ENCODE results near the gene SH3TC1.

SH3TC1 gene

DNA sequence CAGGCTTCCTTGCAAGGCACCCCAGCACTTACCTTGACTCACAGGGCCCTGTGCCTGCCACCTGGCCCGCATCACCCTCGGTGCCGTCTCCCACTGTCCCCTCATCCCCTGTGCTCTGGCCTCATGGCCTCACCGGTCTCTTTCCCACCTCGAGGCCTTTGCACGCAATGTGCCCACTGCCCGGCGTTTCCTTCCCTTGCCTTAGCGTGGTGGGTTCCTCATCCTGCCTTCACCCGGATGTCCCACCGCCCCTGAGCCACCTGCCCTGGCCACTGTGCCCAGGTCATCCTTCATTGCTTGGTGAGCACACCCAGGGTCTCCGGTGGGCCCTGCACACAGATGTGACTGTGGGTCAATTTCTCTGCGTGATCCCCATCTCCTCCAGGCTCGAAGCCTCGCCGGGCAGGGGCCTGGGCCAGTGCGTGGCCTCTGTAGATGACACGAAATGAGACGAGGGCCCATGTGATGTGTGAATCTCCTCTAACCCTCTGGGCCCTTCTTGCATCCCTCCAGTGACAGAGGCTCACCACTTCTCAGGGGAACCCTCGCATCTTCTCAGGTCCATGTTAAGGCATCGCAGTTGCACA is 75.1 kb downstream of the SH3TC1 start:
- Histone ChIP-seq H3K27ac (no peak overlapping the region), H3K36me3 (replicated peaks) (no peaks in the 10 kb centered on the region), H3K27me3 (replicated peaks) (peaks cover 6% of the 10 kb centered on the region), H3K4me3 (ENCODE audit: low read depth, low read length) (no peak overlapping the region)
- in situ Hi-C loops (cut with HindIII; ENCODE audit: low pct_ligation_motif_present, low sequenced_read_pairs), result loop anchor here (25.0 kb wide), 1 partner anchor 138 kb away; no protein-coding TSS in a partner anchor
- TF ChIP-seq, protein P1, sequence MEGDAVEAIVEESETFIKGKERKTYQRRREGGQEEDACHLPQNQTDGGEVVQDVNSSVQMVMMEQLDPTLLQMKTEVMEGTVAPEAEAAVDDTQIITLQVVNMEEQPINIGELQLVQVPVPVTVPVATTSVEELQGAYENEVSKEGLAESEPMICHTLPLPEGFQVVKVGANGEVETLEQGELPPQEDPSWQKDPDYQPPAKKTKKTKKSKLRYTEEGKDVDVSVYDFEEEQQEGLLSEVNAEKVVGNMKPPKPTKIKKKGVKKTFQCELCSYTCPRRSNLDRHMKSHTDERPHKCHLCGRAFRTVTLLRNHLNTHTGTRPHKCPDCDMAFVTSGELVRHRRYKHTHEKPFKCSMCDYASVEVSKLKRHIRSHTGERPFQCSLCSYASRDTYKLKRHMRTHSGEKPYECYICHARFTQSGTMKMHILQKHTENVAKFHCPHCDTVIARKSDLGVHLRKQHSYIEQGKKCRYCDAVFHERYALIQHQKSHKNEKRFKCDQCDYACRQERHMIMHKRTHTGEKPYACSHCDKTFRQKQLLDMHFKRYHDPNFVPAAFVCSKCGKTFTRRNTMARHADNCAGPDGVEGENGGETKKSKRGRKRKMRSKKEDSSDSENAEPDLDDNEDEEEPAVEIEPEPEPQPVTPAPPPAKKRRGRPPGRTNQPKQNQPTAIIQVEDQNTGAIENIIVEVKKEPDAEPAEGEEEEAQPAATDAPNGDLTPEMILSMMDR (IDR thresholded peaks at IDR 0.05; ENCODE audit: low read depth, low read length, missing control alignments), result no peak
- DNase-seq, result no peak

DNA sequence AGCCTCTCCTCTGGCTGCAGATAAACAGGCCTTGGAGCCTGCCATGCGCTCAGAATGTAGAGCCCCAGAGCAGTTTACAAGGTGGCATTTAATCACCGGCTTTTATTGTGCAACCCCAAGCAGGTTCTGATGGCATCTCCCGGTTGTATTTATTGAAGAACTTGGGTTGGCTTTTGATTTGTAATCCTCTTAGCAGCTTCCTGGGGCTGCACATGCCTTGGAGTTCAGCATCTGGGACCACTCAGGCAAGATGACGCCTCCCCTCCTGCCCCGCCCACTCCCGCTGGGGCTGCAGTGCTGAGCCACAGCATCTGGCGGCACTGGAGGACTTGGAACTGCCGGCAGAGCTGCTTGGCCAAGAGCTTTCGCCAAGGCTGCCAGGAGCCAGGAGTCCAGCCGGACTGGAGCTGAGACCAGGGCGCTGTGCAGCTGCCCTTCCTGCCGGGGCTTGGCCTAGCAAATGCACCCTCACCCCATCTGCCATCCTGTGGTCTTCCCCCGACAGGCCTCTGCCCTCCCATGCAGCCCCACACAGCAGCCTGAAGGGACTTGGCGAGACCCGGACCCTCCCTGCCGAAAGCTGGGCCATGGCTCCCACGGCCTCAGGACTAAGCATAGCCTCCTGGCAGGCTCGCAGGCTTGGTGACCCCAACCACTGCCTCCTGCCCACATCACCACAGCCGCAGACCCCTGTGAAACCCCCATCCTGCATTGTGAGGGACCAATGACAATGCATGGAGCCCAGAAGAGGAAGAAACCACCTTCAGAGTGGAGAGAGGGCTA is 75.9 kb downstream of the SH3TC1 start:
- in situ Hi-C loops (cut with HindIII; ENCODE audit: low pct_ligation_motif_present, low sequenced_read_pairs), result loop anchor here (25.0 kb wide), 1 partner anchor 137 kb away; no protein-coding TSS in a partner anchor
- H3K4me3 ChIP-seq (ENCODE audit: low read depth, low read length), result no peak overlapping the region
- TF ChIP-seq, protein P1 (IDR thresholded peaks at IDR 0.05; ENCODE audit: low read depth, low read length, missing control alignments), result peak; percentile 69
- DNase-seq, result peak; percentile 67
- no peaks in the 10 kb centered on the region for H3K36me3 ChIP-seq (replicated peaks)
- H3K27ac ChIP-seq, result no peak overlapping the region
- H3K27me3 ChIP-seq (replicated peaks), result peaks cover 6% of the 10 kb centered on the region

DNA sequence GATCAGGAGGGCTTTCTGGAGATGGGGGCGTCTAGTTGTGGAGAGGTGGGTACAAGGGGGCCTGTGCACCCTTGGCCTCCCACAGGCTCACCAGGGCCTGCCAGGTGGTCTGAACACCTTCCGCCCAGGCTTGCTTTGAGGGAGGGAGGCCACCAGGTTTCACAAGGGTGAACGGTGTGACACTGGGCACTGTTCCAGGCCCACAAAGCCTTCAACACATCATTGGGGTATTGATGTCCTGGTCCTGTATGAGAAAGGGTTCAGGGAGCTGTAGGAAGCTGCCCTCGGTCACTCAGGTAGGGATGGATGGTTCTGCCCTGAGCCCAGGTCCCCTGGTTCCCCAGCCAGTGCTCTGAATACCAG is 76.4 kb downstream of the SH3TC1 start:
- DNase-seq, result no peak
- no peaks in the 10 kb centered on the region for H3K36me3 ChIP-seq (replicated peaks)
- H3K27me3 ChIP-seq (replicated peaks), result peaks cover under 1% of the 10 kb centered on the region
- no peak overlapping the region for H3K4me3 ChIP-seq (ENCODE audit: low read depth, low read length)
- H3K27ac ChIP-seq, result no peak overlapping the region
- TF ChIP-seq, protein P1 (IDR thresholded peaks at IDR 0.05; ENCODE audit: low read depth, low read length, missing control alignments), result no peak
- in situ Hi-C loops (cut with HindIII; ENCODE audit: low pct_ligation_motif_present, low sequenced_read_pairs), result no loop called here

DNA sequence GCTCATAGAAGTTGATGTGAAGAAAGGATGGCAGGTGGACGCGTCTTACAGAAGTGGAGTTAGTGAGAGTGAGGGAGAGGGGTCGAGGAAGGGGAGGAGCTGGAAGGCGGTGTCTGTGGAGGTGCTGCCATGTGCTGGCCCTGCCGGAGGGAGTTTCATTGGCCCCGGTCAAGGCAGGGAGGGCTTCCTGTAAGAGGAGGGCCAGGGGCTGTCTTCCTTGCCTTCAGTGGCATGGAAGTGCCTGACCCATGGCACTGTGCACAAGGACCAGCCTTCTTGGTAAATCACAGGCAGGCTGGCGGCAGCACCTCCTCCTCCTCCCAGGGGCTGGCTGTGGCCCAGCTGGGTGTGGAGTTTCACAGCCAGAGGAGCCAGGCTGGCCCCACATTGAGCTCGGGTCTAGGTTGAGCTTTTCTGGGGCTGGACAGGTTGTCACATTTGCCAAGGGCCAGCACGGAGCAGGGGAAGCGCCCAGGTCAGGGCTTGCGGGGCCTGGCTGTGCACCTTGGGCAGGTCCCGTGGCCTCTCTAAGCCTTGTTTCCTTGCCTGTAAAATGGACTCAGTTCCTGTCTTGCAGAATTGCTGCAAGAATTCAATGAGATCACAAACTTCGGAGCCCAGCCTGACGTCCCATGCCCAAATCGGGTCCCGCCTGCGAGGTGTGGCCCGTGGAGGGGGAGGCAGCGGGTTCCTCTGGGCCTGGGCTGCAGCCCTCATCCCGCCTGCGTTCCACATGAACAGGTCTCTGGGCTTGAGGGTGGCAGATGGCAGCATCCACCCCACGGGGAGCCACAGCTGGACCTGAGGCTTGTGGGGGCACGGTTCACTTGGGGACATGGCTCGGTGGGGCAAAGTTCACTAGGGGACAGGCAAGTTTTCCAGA is 77.5 kb downstream of the SH3TC1 start:
- no peak for DNase-seq

DNA sequence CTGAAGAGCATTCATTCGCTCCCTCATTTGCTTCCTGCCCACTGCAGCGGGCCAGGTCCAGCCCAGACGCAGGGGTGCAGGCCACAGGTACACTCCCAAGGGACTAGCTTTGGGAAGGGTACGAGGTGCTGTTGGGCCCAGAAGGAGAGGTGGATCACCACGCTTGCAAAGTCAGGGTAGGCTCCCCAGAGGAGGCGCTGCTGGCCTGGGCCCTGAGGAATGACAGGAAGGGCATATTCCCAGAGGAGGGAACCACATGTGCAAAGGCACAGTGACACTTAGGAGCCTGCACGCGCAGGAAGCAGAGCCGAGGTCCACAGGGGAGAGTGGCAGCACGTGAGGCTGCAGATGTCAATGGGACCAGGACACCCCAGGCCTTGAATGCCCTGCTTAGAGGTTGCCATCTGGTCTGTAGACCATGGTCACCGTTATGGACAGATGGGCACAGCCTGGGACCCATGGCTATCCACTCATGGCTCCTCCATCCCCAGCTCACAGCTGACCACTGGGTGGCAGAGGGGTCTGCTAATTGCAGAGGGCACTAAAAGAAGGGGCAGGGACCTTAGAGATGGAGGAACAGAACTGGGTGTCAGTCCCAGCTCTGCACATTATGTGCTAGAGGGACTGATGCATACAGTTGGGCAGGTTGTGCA is 78.4 kb downstream of the SH3TC1 start:
- TF ChIP-seq, protein P1 (IDR thresholded peaks at IDR 0.05; ENCODE audit: low read depth, low read length, missing control alignments), result peak; percentile 12
- in situ Hi-C loops (cut with HindIII; ENCODE audit: low pct_ligation_motif_present, low sequenced_read_pairs), result no loop called here
- no peak overlapping the region for H3K27ac ChIP-seq
- no peak overlapping the region for H3K4me3 ChIP-seq (ENCODE audit: low read depth, low read length)
- no peaks in the 10 kb centered on the region for H3K27me3 ChIP-seq (replicated peaks)
- H3K36me3 ChIP-seq (replicated peaks), result no peaks in the 10 kb centered on the region
- no peak for DNase-seq

More for the DNA sequence above, 77.5 kb downstream of the SH3TC1 start:
- in situ Hi-C loops (cut with HindIII; ENCODE audit: low pct_ligation_motif_present, low sequenced_read_pairs), result no loop called here
- Histone ChIP-seq H3K36me3 (replicated peaks) (no peaks in the 10 kb centered on the region), H3K27me3 (replicated peaks) (no peaks in the 10 kb centered on the region), H3K27ac (no peak overlapping the region), H3K4me3 (ENCODE audit: low read depth, low read length) (no peak overlapping the region)
- TF ChIP-seq, protein P1 (IDR thresholded peaks at IDR 0.05; ENCODE audit: low read depth, low read length, missing control alignments), result no peak

Measured in brain microvascular endothelial cell (primary cell).